Hepatocyte (in vitro differentiated cells): ENCODE data around the gene C9orf57. TPM values are rescaled to one million over a fixed set of nuclear protein-coding genes. Genes with fewer than 3 reads are reported as not detected.

Source experiments
- DNase-seq: peaks from one replicate; pipeline ENCODE4 v3.0.0-alpha.2; 2016; ENCODE audit warnings: low spot score
- H2AFZ ChIP-seq: fragments of 200-600 bp; sonication (generic); 2 replicates; pipeline ENCODE4 v1.6.0; 2016; ENCODE audit warnings: antibody characterized with exemption, mild to moderate bottlenecking
- H3K27ac ChIP-seq: fragments of 200-600 bp; sonication (generic); 2 replicates; pipeline ENCODE4 v1.5.1; 2016; ENCODE audit warnings: mild to moderate bottlenecking
- H3K27me3 ChIP-seq: fragments of 200-600 bp; sonication (generic); 2 replicates; pipeline ENCODE4 v1.6.1; 2016
- H3K36me3 ChIP-seq: fragments of 200-600 bp; sonication (generic); replicated peaks from 2 replicates; pipeline ENCODE4 v1.5.1; 2016; ENCODE audit warnings: low read depth; ENCODE audit not compliant: insufficient read depth
- H3K4me1 ChIP-seq: fragments of 200-600 bp; sonication (generic); 2 replicates; pipeline ENCODE4 v1.5.1; 2016; ENCODE audit warnings: mild to moderate bottlenecking, moderate library complexity; ENCODE audit not compliant: insufficient read depth
- H3K4me2 ChIP-seq: fragments of 200-600 bp; sonication (generic); 2 replicates; pipeline ENCODE4 v1.6.0; 2016
- H3K4me3 ChIP-seq: fragments of 200-600 bp; sonication (generic); 2 replicates; pipeline ENCODE4 v1.5.1; 2016; ENCODE audit warnings: mild to moderate bottlenecking
- H3K79me2 ChIP-seq: fragments of 200-600 bp; sonication (generic); 2 replicates; pipeline ENCODE4 v1.6.0; 2017; ENCODE audit warnings: mild to moderate bottlenecking
- H3K9me2 ChIP-seq: fragments of 200-600 bp; sonication (generic); replicated peaks from 2 replicates; pipeline ENCODE4 v1.6.0; 2017; ENCODE audit warnings: mild to moderate bottlenecking; ENCODE audit not compliant: insufficient read depth
- H3K9me3 ChIP-seq: fragments of 200-600 bp; sonication (generic); 2 replicates; pipeline ENCODE4 v1.5.1; 2016; ENCODE audit warnings: low read depth, mild to moderate bottlenecking
- H4K20me1 ChIP-seq: fragments of 200-600 bp; sonication (generic); 2 replicates; pipeline ENCODE4 v1.6.0; 2016; ENCODE audit warnings: mild to moderate bottlenecking; ENCODE audit not compliant: insufficient read depth, poor library complexity, severe bottlenecking
- CTCF ChIP-seq: fragments of 200-600 bp; sonication (generic); IDR thresholded peaks from 2 replicates; pipeline ENCODE4 v1.5.1; 2016; ENCODE audit warnings: antibody characterized with exemption, mild to moderate bottlenecking; ENCODE audit not compliant: poor library complexity
- EZH2 ChIP-seq: fragments of 200-600 bp; sonication (generic); IDR thresholded peaks from 2 replicates; pipeline ENCODE4 v1.6.1; 2016; ENCODE audit warnings: antibody characterized with exemption, mild to moderate bottlenecking, borderline replicate concordance
- EZH2phosphoT487 ChIP-seq: fragments of 200-600 bp; sonication (generic); IDR thresholded peaks from one replicate; pipeline ENCODE4 v1.6.1; 2018; ENCODE audit warnings: antibody characterized with exemption, mild to moderate bottlenecking, low read depth, moderate library complexity; ENCODE audit not compliant: unreplicated experiment, severe bottlenecking
- WGBS: methylation state at CpG from one replicate; pipeline ENCODE4 v1.1.6; 2016; ENCODE audit warnings: low lambda C conversion rate; ENCODE audit errors: missing lambda C conversion rate; 5-methylcytosine and 5-hydroxymethylcytosine counted together
- polyA plus RNA-seq: library from polyadenylated mRNA; unstranded; fragments of >200 nt; fragmentation: Nextera tagmentation; extraction: Ambion mirVana; gene quantifications from 2 replicates; pipeline ENCODE4 v1.2.1, GENCODE V29; 2016
- total RNA-seq: library from RNA; depleted of rRNA; stranded (reverse); fragments of >200 nt; gene quantifications from 2 replicates; pipeline ENCODE4 v1.2.3, GENCODE V29; 2014

The C9orf57 gene
- total and polyA plus RNA-seq, 2 experiments from 2014 or later: 0.10 TPM; not detected in 1

DNA sequence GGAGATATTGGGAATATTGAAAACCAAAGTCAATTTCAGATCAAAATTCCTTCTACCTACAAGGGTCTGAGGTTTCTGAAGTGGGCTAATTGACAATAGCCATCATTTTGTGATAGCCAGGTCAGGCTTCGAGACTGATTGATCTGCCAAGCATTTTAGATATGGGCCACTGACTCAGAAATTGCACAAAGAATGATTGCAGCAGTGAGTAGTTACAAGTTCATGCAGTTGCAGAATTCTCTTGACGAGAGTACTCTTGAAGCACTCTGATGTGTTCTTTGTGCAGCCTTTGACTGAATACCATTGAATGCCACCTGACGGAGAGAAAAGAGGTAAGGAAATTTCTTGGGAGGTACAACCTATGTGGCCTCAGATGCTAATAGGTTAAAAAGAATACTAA, 8.3 kb downstream of the C9orf57 start:
- H4K20me1 ChIP-seq: no peaks in the 10 kb centered on the region
- no peak overlapping the region for H2AFZ ChIP-seq
- no peak overlapping the region for H3K27ac ChIP-seq
- H3K4me3 ChIP-seq: no peak overlapping the region
- H3K36me3 ChIP-seq: no peaks in the 10 kb centered on the region
- no peaks in the 10 kb centered on the region for H3K4me1 ChIP-seq
- no peak overlapping the region for H3K4me2 ChIP-seq
- DNase-seq: no peak
- no peaks in the 10 kb centered on the region for H3K79me2 ChIP-seq
- H3K9me2 ChIP-seq: no peaks in the 10 kb centered on the region
- H3K27me3 ChIP-seq: no peaks in the 10 kb centered on the region
- 83% methylated on average over 3 of the region's 3 CpGs for WGBS
- no peak for TF ChIP-seq CTCF
- TF ChIP-seq EZH2phosphoT487: no peak
- no peak for TF ChIP-seq EZH2
- H3K9me3 ChIP-seq: no peaks in the 10 kb centered on the region

DNA sequence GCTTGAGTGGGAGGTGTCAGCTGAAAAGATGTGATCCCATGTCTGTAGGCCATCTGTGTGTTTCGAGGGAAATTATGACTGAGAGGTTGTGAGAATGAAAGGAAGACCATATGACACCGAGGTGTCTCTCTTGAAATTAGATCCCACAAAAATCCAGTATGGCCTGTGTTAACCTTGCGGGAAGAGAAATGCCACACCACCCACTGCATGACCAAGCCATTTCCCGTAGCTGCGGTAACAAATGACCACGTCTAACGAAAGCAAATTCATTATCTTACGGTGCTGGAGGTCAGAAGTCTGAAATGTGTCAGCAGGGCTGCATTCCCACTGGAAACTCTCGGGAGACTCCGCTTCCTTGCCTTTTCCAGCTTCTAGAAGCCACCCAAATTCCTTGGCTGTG, 11.6 kb downstream of the C9orf57 start:
- no peaks in the 10 kb centered on the region for H4K20me1 ChIP-seq
- 81% methylated on average over 10 of the region's 10 CpGs for WGBS

GRCh38 chr9:72046630-72047456, 13.6 kb downstream of the C9orf57 start:
- no peak overlapping the region for H2AFZ ChIP-seq
- peak overlapping the region; percentile 30 for H3K27ac ChIP-seq
- no peak for DNase-seq
- no peaks in the 10 kb centered on the region for H3K79me2 ChIP-seq
- H3K9me3 ChIP-seq: no peaks in the 10 kb centered on the region
- H3K4me2 ChIP-seq: no peak overlapping the region
- no peaks in the 10 kb centered on the region for H4K20me1 ChIP-seq
- peaks cover 13% of the 10 kb centered on the region for H3K4me1 ChIP-seq
- no peak overlapping the region for H3K4me3 ChIP-seq
- 88% methylated on average over 8 of the region's 8 CpGs for WGBS
- TF ChIP-seq EZH2phosphoT487: no peak
- no peak for TF ChIP-seq CTCF
- TF ChIP-seq EZH2: no peak
- no peaks in the 10 kb centered on the region for H3K9me2 ChIP-seq
- no peaks in the 10 kb centered on the region for H3K27me3 ChIP-seq
- H3K36me3 ChIP-seq: no peaks in the 10 kb centered on the region

More for the DNA sequence above, 11.6 kb downstream of the C9orf57 start:
- no peak for TF ChIP-seq EZH2
- no peak for TF ChIP-seq CTCF
- no peak for TF ChIP-seq EZH2phosphoT487
- no peaks in the 10 kb centered on the region for H3K79me2 ChIP-seq
- no peaks in the 10 kb centered on the region for H3K27me3 ChIP-seq
- no peak overlapping the region for H3K4me3 ChIP-seq
- H3K4me1 ChIP-seq: no peaks in the 10 kb centered on the region
- no peaks in the 10 kb centered on the region for H3K36me3 ChIP-seq
- no peak overlapping the region for H2AFZ ChIP-seq
- H3K9me2 ChIP-seq: no peaks in the 10 kb centered on the region
- H3K27ac ChIP-seq: peak overlapping the region; percentile 25
- no peaks in the 10 kb centered on the region for H3K9me3 ChIP-seq
- no peak for DNase-seq
- H3K4me2 ChIP-seq: no peak overlapping the region
